Stimulated activated CD8-positive, alpha-beta memory T cell treated with anti-CD3 and anti-CD28 coated beads, Interleukin-12 subunit alpha, Interleukin-12 subunit beta, amount 100 ng/mL, for 24 hours (primary cell): ENCODE measurements around the gene ANKS1B.
"Not testable (repeated sequence)": the region's sequence is repeated elsewhere in the genome, so short reads cannot be mapped to it uniquely, and the experiment has no call there.

Experiments used
- DNase-seq: peaks from one replicate; pipeline ENCODE4 v3.0.0-alpha.2; 2020; ENCODE audit errors: extremely low read depth

The ANKS1B gene

GRCh38 chr12:99704458-99704857 is 280.3 kb downstream of the ANKS1B start:
- DNase-seq = no peak

DNA sequence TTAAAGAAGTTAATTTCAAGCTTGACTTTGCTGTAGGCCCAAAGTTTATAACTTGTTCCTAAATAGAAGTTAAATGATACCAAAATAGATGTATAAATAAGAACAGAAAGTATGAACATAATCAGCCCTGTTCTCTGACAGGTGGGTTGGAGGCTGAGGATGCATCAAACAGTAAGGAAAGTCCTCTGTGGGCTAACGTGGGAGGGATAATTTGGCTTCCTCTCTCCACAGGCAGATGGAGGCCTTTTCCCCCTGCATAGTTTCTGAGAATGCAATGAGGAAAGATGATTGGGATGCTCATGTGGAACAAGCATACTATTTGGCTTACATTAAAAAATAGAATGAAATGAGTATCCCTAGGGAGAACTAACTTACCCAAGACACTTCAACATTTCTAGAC is 280.7 kb downstream of the ANKS1B start:
- no peak for DNase-seq

- DNase-seq = no peak
These were observed 284.7 kb downstream of the ANKS1B start for GRCh38 chr12:99700032-99700431.

- DNase-seq = no peak
These were observed 289.7 kb downstream of the ANKS1B start for GRCh38 chr12:99695050-99695449.

DNA sequence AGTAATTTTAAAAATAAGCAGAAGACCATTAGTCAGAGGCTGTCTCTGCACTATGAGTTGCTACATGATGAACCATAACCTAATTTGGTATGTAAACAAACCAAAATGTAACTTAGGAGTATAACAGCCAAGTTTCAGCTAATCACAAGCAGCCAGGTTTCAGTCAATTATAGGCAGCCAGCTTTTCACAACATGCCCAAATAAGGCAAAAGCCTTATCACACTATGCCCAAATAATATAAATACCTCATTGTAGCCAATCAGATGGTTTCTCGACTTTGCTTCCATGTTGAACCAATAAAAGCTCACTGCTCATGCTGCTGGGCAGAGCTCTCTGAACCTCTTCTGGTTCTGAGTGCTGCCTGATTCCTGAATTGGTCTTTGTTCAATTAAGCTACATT is 298.6 kb downstream of the ANKS1B start:
- DNase-seq = no peak

DNA sequence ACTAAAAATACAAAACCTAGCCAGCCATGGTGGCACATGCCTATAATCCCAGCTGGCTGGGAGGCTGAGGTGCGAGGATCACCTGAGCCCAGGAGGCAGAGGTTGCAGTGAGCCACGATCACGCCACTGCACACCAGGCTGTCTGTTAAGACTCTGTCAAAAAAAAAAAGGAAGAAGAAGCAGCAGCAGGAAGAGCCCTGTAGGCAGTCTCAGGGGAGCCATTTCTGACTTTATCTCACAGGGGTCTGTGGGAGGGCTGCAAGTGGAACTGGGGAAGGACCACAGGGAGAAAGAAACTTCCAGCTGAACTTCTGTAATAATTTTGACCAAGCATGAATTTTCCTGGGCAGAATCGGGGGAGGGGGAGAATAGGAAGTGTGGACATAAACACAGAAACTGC is 304.5 kb downstream of the ANKS1B start:
- DNase-seq = no peak

DNA sequence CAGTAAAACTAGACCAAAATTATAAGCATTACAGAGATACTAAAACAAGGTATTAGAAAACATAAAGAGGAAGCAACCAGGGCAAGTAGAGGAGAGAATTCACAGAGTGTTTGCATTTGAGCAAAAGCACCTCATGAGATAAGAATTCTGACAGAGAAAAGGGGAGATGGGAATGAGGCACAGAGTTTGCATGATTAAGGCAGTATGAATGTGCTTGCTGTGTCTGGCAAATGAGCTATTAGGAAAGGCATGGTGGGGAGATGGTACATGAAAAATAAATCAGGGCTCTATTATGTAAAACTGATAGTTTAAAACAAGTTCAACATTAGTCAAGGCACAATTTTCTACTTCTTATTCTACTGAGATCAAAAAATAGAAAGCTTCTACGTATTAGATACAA is 314.1 kb downstream of the ANKS1B start:
- no peak for DNase-seq

DNA sequence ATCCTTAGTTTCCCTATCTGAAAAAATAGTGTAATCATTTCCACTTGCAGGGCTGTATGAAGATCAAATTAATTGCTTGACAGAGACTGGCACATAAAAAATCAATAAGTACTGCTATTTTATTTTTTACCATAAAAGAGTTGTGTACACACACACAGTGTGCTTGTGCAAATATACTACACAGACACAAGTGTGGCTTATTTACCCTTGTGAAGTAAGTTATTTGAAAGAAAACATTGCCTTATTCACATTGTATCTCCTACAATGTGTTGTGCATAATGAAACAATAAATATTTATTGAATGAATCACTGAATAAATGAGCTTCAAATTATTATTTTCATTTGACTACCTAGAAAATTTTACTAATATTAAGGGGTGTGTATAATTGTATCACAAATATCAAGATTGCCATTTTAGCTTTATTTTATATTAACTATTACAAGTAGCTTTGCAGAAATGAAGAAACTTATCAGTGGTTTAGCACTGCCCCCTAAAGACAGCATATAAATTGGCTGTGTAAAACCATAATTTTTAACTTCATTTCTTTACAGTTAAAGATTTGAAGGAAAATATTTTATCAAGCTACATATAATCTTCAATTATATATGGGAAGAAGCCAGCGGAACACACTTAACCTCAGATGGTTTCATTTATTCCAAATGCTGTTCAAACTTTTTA is 325.9 kb downstream of the ANKS1B start:
- no peak for DNase-seq

GRCh38 chr12:99649551-99649950 is 335.2 kb downstream of the ANKS1B start:
- no peak for DNase-seq

- DNase-seq = no peak
These were observed 336.6 kb downstream of the ANKS1B start for GRCh38 chr12:99648183-99648582.

- no peak for DNase-seq
These were observed 337.3 kb downstream of the ANKS1B start, which contains the start of gene GARIN6 for GRCh38 chr12:99647453-99647852. Gene GARIN6 (plus strand): TSS chr12:99647753. CDS start chr12:99648175, 422 bp downstream.

GRCh38 chr12:99644629-99645028 is 340.1 kb downstream of the ANKS1B start:
- DNase-seq = no peak

DNA sequence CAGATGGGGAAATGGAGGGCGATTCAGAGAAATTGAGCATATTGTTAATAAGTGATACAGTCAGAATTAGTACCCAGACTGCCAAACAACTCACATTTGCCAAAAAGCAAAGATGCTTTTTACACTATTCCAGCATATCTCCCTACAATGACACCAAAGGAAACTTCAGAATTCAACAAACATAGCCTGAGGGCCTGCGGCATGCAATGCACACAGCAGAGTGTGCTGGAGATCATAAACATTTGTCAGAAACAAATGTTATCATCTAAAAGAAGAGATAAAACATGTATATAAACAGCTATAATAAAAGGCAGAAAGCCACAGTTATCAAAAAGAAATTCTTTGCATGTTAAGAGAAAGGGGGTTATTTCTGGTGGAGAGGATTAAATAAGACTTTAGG is 357.3 kb downstream of the ANKS1B start:
- no peak for DNase-seq

- not testable (repeated sequence) for DNase-seq
These were observed 360.1 kb downstream of the ANKS1B start for GRCh38 chr12:99624591-99624990.

DNA sequence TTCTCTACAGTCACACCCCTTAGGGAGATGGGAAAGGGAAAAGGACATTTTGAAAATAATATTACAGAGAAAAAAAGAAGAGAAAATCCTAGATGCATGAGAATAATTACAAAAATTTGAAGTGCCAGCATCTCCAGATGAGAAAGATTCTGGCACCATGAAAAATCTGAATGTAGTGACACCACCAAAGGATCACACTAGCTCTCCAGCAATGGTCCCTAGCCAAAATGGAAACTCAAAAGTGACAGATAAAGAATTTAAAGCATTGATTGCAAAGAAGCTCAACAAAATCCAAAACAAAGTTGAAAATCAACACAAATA is 364.6 kb downstream of the ANKS1B start:
- DNase-seq = no peak

DNA sequence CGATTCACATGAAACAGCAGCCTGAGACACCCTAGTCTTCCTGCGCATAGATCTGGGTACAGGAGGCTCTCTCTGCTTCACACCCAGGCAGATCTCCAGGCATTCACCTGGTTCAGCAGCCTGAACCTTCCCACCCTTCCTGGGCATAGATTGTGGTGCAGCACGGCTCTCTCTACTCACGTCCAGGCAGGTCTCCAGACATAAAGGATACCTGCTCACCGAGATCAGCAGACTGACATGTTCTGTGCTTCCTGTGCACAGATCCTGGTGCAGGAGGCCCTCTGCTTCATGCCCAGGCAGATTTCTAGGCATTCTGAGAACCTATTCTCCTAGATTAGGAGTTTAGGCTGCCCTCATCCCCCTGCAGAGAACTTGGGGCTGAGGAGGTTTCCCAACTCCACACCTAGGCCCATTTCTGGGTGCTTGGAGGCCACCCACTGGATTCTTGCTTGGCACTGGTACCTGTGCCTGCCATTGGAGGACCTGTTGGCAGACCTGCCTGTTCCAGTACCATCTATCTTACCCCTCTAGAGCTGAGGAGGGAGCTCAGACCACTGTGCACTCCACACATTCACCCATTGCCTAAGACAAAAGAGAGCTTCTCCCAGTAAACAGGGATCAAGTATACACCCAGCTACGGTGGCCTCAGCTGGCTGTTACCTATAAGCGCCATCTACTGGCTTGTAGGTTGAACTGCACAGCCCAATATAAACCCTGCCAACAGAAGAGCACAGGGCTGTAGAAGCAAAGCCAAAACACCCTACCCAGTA is 365.2 kb downstream of the ANKS1B start:
- DNase-seq = no peak

DNA sequence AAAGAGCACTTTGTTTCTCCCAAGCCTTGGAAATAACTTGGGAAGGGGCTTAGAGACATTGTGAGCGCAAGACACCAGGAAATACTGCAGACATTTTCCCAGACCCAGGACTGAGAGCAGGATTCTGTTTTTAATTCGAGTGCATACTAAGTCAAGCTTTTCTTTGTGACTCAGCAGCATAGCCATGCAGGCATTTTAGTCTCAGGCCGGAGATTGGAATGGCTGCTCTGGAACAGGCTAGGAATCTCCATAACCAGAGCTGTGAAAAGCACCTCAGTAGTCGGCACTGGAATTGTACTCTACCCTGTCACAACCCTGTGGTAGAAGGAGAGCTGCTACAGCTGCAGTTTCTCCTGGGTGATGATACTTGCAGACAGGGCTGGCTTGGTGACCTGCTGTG is 366.1 kb downstream of the ANKS1B start:
- DNase-seq = no peak

DNA sequence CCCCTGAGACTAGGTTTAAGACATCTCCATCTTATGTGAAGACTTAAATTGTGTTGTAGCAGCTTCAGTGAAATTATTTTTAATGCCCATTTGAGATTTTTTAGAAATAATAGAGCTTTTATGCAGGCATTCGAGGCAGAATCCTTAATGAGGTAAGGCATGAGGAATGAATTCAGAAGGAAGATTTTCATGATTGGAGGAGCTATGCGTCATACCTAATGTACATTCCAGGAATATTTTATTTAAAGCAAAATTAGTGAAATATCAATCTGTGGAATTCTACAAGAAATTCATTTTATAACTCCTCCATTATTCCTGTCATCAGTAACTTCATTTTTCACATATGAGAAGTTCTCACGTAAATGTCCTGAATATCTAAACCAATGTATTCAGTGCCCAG is 373.1 kb downstream of the ANKS1B start:
- no peak for DNase-seq

DNA sequence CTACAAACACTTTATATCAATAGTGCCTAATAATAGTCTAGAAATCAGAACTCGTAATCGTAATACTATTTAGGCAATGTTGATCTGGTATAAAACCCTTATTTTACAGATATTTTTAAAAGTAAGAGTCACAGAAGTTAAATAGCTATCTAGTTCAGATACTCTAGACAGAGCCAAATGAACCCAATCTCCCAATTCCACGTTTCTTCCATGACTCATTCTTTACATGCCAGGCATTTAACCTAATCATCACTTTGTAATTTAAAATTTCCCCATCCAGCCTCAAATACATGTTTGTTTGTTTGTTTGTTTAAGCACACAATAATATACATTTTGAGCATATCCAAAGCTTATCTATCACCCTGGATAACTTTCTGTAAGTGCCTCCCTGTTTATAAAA is 373.6 kb downstream of the ANKS1B start:
- no peak for DNase-seq

GRCh38 chr12:99609455-99610181 is 375.1 kb downstream of the ANKS1B start:
- no peak for DNase-seq

DNA sequence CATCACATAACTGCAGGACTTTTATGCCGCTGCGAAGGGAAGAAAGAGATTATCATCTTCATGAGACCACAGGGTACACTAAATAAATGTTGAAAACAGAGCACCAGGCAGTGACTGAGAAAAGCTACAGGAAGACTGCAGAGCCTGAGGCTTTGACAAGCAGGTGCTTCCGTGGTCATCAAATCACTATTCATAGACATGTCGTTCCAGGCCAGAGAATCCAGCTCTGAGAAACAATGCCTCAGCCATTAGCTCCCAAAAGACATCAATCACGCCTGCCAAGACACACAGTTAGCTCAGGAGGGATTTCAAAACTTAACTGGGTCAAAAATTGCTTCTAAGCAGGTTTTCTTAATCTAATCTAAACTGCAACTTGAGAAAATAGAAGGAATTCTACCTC is 384.3 kb downstream of the ANKS1B start:
- no peak for DNase-seq

DNA sequence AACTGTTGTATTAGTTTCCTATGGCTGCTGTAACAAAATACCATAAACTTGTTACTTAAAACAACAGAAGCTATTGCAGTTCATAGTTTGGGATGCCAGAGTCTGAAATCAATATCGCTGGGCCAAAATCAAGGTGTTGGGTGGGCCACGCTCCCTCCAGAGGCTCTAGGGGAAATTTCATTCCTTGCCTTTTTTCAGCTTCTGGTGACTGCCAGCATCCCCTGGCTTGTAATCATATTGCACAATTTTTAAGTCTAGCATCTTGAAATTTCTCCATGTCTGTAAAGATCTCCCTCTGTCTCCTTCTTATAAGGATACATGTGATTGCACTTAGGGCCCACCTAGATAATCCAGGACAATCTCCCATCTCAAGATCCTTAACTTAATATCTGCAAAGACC is 386.0 kb downstream of the ANKS1B start:
- no peak for DNase-seq

GRCh38 chr12:99596762-99597161 is 388.0 kb downstream of the ANKS1B start:
- no peak for DNase-seq
